ENCODE data around the gene ZMIZ1.

DNA sequence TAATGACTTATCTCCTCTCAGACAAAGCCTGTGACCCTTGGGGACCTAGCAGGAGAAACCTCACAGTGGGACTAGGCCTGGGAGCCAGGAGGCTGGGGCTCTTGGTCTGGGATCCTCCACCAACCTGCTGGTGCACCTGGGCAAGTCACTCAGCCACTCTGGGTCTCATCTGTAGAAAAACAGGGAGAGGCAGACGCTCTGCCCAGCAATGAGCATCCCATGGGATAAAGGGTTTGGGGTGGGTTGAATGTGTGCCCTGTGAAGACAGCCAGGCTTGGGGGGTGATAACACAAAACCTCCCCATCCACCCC is 81.6 kb downstream of the ZMIZ1 start:
- TF ChIP-seq, protein P1, sequence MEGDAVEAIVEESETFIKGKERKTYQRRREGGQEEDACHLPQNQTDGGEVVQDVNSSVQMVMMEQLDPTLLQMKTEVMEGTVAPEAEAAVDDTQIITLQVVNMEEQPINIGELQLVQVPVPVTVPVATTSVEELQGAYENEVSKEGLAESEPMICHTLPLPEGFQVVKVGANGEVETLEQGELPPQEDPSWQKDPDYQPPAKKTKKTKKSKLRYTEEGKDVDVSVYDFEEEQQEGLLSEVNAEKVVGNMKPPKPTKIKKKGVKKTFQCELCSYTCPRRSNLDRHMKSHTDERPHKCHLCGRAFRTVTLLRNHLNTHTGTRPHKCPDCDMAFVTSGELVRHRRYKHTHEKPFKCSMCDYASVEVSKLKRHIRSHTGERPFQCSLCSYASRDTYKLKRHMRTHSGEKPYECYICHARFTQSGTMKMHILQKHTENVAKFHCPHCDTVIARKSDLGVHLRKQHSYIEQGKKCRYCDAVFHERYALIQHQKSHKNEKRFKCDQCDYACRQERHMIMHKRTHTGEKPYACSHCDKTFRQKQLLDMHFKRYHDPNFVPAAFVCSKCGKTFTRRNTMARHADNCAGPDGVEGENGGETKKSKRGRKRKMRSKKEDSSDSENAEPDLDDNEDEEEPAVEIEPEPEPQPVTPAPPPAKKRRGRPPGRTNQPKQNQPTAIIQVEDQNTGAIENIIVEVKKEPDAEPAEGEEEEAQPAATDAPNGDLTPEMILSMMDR (conservative IDR thresholded peaks at IDR 0.05), result no peak
- no peak for TF ChIP-seq ZFX (IDR thresholded peaks at IDR 0.05)
